Hepatocyte (in vitro differentiated cells): ENCODE measurements around the gene AOC1. TPM values are rescaled to one million over a fixed set of nuclear protein-coding genes. Genes with fewer than 3 reads are reported as not detected.

Source experiments
- DNase-seq: peaks from one replicate; pipeline ENCODE4 v3.0.0-alpha.2; 2016; ENCODE audit warnings: low spot score
- H2AFZ ChIP-seq: fragments of 200-600 bp; sonication (generic); 2 replicates; pipeline ENCODE4 v1.6.0; 2016; ENCODE audit warnings: antibody characterized with exemption, mild to moderate bottlenecking
- H3K27ac ChIP-seq: fragments of 200-600 bp; sonication (generic); 2 replicates; pipeline ENCODE4 v1.5.1; 2016; ENCODE audit warnings: mild to moderate bottlenecking
- H3K27me3 ChIP-seq: fragments of 200-600 bp; sonication (generic); 2 replicates; pipeline ENCODE4 v1.6.1; 2016
- H3K36me3 ChIP-seq: fragments of 200-600 bp; sonication (generic); replicated peaks from 2 replicates; pipeline ENCODE4 v1.5.1; 2016; ENCODE audit warnings: low read depth; ENCODE audit not compliant: insufficient read depth
- H3K4me1 ChIP-seq: fragments of 200-600 bp; sonication (generic); 2 replicates; pipeline ENCODE4 v1.5.1; 2016; ENCODE audit warnings: mild to moderate bottlenecking, moderate library complexity; ENCODE audit not compliant: insufficient read depth
- H3K4me2 ChIP-seq: fragments of 200-600 bp; sonication (generic); 2 replicates; pipeline ENCODE4 v1.6.0; 2016
- H3K4me3 ChIP-seq: fragments of 200-600 bp; sonication (generic); 2 replicates; pipeline ENCODE4 v1.5.1; 2016; ENCODE audit warnings: mild to moderate bottlenecking
- H3K79me2 ChIP-seq: fragments of 200-600 bp; sonication (generic); 2 replicates; pipeline ENCODE4 v1.6.0; 2017; ENCODE audit warnings: mild to moderate bottlenecking
- H3K9me2 ChIP-seq: fragments of 200-600 bp; sonication (generic); replicated peaks from 2 replicates; pipeline ENCODE4 v1.6.0; 2017; ENCODE audit warnings: mild to moderate bottlenecking; ENCODE audit not compliant: insufficient read depth
- H3K9me3 ChIP-seq: fragments of 200-600 bp; sonication (generic); 2 replicates; pipeline ENCODE4 v1.5.1; 2016; ENCODE audit warnings: low read depth, mild to moderate bottlenecking
- H4K20me1 ChIP-seq: fragments of 200-600 bp; sonication (generic); 2 replicates; pipeline ENCODE4 v1.6.0; 2016; ENCODE audit warnings: mild to moderate bottlenecking; ENCODE audit not compliant: insufficient read depth, poor library complexity, severe bottlenecking
- CTCF ChIP-seq: fragments of 200-600 bp; sonication (generic); IDR thresholded peaks from 2 replicates; pipeline ENCODE4 v1.5.1; 2016; ENCODE audit warnings: antibody characterized with exemption, mild to moderate bottlenecking; ENCODE audit not compliant: poor library complexity
- EZH2 ChIP-seq: fragments of 200-600 bp; sonication (generic); IDR thresholded peaks from 2 replicates; pipeline ENCODE4 v1.6.1; 2016; ENCODE audit warnings: antibody characterized with exemption, mild to moderate bottlenecking, borderline replicate concordance
- EZH2phosphoT487 ChIP-seq: fragments of 200-600 bp; sonication (generic); IDR thresholded peaks from one replicate; pipeline ENCODE4 v1.6.1; 2018; ENCODE audit warnings: antibody characterized with exemption, mild to moderate bottlenecking, low read depth, moderate library complexity; ENCODE audit not compliant: unreplicated experiment, severe bottlenecking
- WGBS: methylation state at CpG from one replicate; pipeline ENCODE4 v1.1.6; 2016; ENCODE audit warnings: low lambda C conversion rate; ENCODE audit errors: missing lambda C conversion rate; 5-methylcytosine and 5-hydroxymethylcytosine counted together
- polyA plus RNA-seq: library from polyadenylated mRNA; unstranded; fragments of >200 nt; fragmentation: Nextera tagmentation; extraction: Ambion mirVana; gene quantifications from 2 replicates; pipeline ENCODE4 v1.2.1, GENCODE V29; 2016
- total RNA-seq: library from RNA; depleted of rRNA; stranded (reverse); fragments of >200 nt; gene quantifications from 2 replicates; pipeline ENCODE4 v1.2.3, GENCODE V29; 2014

AOC1 gene
- total and polyA plus RNA-seq, 2 experiments from 2014 or later, result 5.9 to 9.1 TPM

- peak; percentile 82 for DNase-seq
- H4K20me1 ChIP-seq, result no peaks in the 10 kb centered on the region
- peaks cover 21% of the 10 kb centered on the region for H3K27me3 ChIP-seq
- H2AFZ ChIP-seq, result no peak overlapping the region
- no peaks in the 10 kb centered on the region for H3K9me2 ChIP-seq
- WGBS, result 18% methylated on average over 22 of the region's 22 CpGs
- H3K79me2 ChIP-seq, result no peaks in the 10 kb centered on the region
- no peaks in the 10 kb centered on the region for H3K36me3 ChIP-seq
- H3K9me3 ChIP-seq, result no peaks in the 10 kb centered on the region
- H3K27ac ChIP-seq, result no peak overlapping the region
- peaks cover 16% of the 10 kb centered on the region for H3K4me1 ChIP-seq
- TF ChIP-seq CTCF, result peak; percentile 92
- no peak for TF ChIP-seq EZH2phosphoT487
- no peak for TF ChIP-seq EZH2
- peak overlapping the region; percentile 36 for H3K4me2 ChIP-seq
- no peak overlapping the region for H3K4me3 ChIP-seq
Measured at GRCh38 chr7:150898475-150899011, 46.2 kb downstream of the AOC1 start.

DNA sequence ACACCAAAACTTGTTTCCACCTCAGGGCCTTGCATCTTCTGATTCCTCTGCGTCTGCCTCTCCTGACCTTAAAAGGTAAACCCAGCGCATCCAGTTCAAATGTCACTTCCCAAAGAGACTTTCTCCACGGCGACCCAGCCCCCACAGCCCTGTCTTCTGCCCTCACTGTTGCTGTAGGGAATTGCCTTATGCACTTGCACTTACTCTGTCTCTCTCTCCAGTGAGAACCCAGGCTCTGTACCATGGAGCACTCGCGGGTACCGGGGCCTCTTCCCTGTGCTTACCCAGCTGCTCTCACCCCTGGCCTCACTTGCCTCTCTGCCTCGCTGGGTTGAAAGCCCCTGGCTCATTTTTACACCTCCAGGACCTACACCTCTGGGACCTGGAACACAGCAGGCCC, 48.4 kb downstream of the AOC1 start:
- H3K27me3 ChIP-seq, result peaks cover 21% of the 10 kb centered on the region
- H3K36me3 ChIP-seq, result no peaks in the 10 kb centered on the region
- H4K20me1 ChIP-seq, result no peaks in the 10 kb centered on the region
- no peaks in the 10 kb centered on the region for H3K9me3 ChIP-seq
- H2AFZ ChIP-seq, result no peak overlapping the region
- H3K27ac ChIP-seq, result peak overlapping the region; percentile 66
- no peak for TF ChIP-seq EZH2phosphoT487
- no peak for TF ChIP-seq EZH2
- no peak for TF ChIP-seq CTCF
- DNase-seq, result no peak
- no peaks in the 10 kb centered on the region for H3K9me2 ChIP-seq
- H3K4me2 ChIP-seq, result peak overlapping the region; percentile 32
- WGBS, result 84% methylated on average over 8 of the region's 8 CpGs
- H3K4me3 ChIP-seq, result no peak overlapping the region
- H3K79me2 ChIP-seq, result no peaks in the 10 kb centered on the region
- peaks cover 16% of the 10 kb centered on the region for H3K4me1 ChIP-seq

DNA sequence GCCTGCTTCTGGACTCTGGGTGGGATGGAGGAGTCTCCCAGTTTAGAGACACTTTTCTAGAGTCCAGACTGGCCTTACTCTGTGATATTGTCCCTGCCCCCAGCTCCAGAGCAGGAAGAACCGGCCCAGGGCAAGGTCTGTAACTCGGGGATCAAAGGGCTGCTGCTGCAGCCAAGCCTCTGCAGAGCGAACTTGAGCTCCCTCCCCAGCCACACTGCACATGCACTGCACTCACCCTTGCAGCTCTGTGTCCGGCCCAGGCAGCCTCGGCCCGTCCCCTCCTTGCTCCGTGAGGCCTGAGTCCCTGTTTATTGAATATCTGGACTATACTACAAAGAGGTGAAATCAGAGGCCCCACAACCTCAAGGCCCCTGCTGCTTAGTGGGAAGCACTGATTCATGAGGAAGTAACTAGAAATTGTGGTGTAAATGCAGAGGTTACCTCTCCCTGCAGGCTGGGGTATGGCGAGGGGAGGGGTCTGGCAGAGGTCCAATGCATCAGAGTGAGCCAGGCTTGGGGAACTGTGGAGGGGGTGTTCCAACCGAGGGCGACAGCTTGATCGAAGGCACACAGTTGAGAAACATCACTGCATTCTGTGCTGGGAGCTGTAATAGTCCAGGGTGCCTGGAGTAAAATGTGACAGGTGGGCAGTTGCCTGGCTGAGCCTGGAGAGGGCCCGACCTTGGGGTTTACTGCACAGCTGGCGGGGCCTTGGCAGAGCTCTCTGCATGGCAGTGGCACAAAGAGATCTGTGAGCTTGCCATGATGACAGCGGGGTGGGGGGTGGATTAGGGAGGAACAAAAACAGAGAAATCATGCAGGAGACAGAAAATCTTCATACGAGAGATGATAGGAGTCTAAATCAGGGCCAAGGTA, 49.1 kb downstream of the AOC1 start:
- 50% methylated on average over 14 of the region's 15 CpGs for WGBS
- Histone ChIP-seq H4K20me1 (no peaks in the 10 kb centered on the region), H3K4me1 (peaks cover 16% of the 10 kb centered on the region), H3K4me2 (peak overlapping the region; percentile 32), H3K36me3 (no peaks in the 10 kb centered on the region), H3K27me3 (peaks cover 19% of the 10 kb centered on the region), H3K27ac (peak overlapping the region; percentile 66), H2AFZ (no peak overlapping the region), H3K4me3 (no peak overlapping the region), H3K79me2 (no peaks in the 10 kb centered on the region), H3K9me3 (no peaks in the 10 kb centered on the region), H3K9me2 (no peaks in the 10 kb centered on the region)
- TF ChIP-seq EZH2phosphoT487 (no peak), EZH2 (no peak), CTCF (no peak)
- peak; percentile 41 for DNase-seq
